ENCODE measurements around the gene CLIP4. TPM values are rescaled to one million over a fixed set of nuclear protein-coding genes. Genes with fewer than 3 reads are reported as not detected.

The CLIP4 gene
- total RNA-seq, 1 experiment from 2014 or later = 134 TPM

DNA sequence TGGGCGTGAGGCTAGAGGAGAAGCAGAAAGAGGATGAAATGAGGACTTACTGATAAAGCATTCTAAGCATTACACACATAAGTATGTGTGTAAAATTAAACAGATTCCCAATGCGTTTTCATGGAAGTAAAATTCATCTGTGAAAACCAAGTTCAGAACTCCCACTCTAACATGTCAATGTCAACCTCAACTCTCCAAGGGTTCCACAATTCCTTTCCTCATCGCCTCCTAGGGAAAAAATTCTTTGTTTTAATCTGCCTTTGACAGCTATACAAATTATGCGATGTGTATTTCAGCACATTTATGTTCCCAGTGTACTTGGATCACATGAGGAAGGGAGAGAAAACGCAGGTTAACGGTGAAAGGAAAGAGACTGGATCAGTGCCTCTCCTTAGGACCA lies 76.6 kb downstream of the CLIP4 start:
- no peak for DNase-seq
- Histone ChIP-seq H3K4me3 (no peak overlapping the region), H3K4me2 (no peak overlapping the region), H3F3A (ENCODE audit: insufficient read depth, low read depth) (peaks cover 19% of the 10 kb centered on the region), H4K20me1 (ENCODE audit: insufficient read depth) (no peaks in the 10 kb centered on the region), H3K27ac (no peak overlapping the region), H3K9me3 (ENCODE audit: insufficient read depth, low read depth) (no peaks in the 10 kb centered on the region), H3K27me3 (ENCODE audit: insufficient read depth, low read depth) (no peaks in the 10 kb centered on the region), H2AFZ (no peak overlapping the region), H3K9me2 (ENCODE audit: insufficient read depth) (no peaks in the 10 kb centered on the region), H3K36me3 (ENCODE audit: low read depth) (peaks cover 10% of the 10 kb centered on the region; the same call in 1 of the 2 replicates), H3K4me1 (replicated peaks; ENCODE audit: insufficient read depth) (no peaks in the 10 kb centered on the region), H3K79me2 (ENCODE audit: low read depth) (no peaks in the 10 kb centered on the region)
- ChIA-PET CTCF (no interaction called here), POLR2A (ENCODE audit: unreplicated experiment) (no interaction called here)
- intact Hi-C loops (cut with micrococcal nuclease; ENCODE audit: unreplicated experiment) = no loop called here
- no TSS peak for BruUV-seq (replicated peaks)
- TF ChIP-seq EZH2 (IDR thresholded peaks at IDR 0.05; ENCODE audit: low read depth) = no peak
- TF ChIP-seq CTCF (conservative IDR thresholded peaks at IDR 0.05) = no peak

GRCh38 chr2:29192526-29192925 lies 77.3 kb downstream of the CLIP4 start:
- Histone ChIP-seq H3F3A (ENCODE audit: insufficient read depth, low read depth) (peaks cover 19% of the 10 kb centered on the region), H3K4me3 (no peak overlapping the region), H3K27ac (no peak overlapping the region), H3K4me1 (replicated peaks; ENCODE audit: insufficient read depth) (no peaks in the 10 kb centered on the region), H3K9me2 (ENCODE audit: insufficient read depth) (no peaks in the 10 kb centered on the region), H3K9me3 (ENCODE audit: insufficient read depth, low read depth) (no peaks in the 10 kb centered on the region), H3K79me2 (ENCODE audit: low read depth) (no peaks in the 10 kb centered on the region), H2AFZ (no peak overlapping the region), H4K20me1 (ENCODE audit: insufficient read depth) (no peaks in the 10 kb centered on the region), H3K27me3 (ENCODE audit: insufficient read depth, low read depth) (no peaks in the 10 kb centered on the region), H3K4me2 (no peak overlapping the region), H3K36me3 (ENCODE audit: low read depth) (0 out of 2 replicates have a peak, but pooled peaks cover 4% of the 10 kb centered on the region)
- intact Hi-C loops (cut with micrococcal nuclease; ENCODE audit: unreplicated experiment) = no loop called here
- BruUV-seq (replicated peaks) = no TSS peak
- no peak for DNase-seq
- no peak for TF ChIP-seq CTCF (conservative IDR thresholded peaks at IDR 0.05)
- TF ChIP-seq EZH2 (IDR thresholded peaks at IDR 0.05; ENCODE audit: low read depth) = no peak
- CTCF ChIA-PET = no interaction called here
- POLR2A ChIA-PET (ENCODE audit: unreplicated experiment) = no interaction called here

- CTCF ChIA-PET = no interaction called here
- intact Hi-C loops (cut with micrococcal nuclease; ENCODE audit: unreplicated experiment) = no loop called here
- 0 out of 2 replicates have a peak, but pooled peaks cover 4% of the 10 kb centered on the region for H3K36me3 ChIP-seq (ENCODE audit: low read depth)
These were observed 77.9 kb downstream of the CLIP4 start for GRCh38 chr2:29193111-29193510.

More at GRCh38 chr2:29193111-29193510, 77.9 kb downstream of the CLIP4 start:
- no peak overlapping the region for H2AFZ ChIP-seq
- peaks cover 19% of the 10 kb centered on the region for H3F3A ChIP-seq (ENCODE audit: insufficient read depth, low read depth)
- no peaks in the 10 kb centered on the region for H4K20me1 ChIP-seq (ENCODE audit: insufficient read depth)
- H3K9me2 ChIP-seq (ENCODE audit: insufficient read depth) = no peaks in the 10 kb centered on the region
- H3K79me2 ChIP-seq (ENCODE audit: low read depth) = no peaks in the 10 kb centered on the region
- no peak overlapping the region for H3K4me2 ChIP-seq
- no peak overlapping the region for H3K27ac ChIP-seq
- no peaks in the 10 kb centered on the region for H3K9me3 ChIP-seq (ENCODE audit: insufficient read depth, low read depth)
- POLR2A ChIA-PET (ENCODE audit: unreplicated experiment) = interaction anchor here (0.7 kb wide), 1 partner anchor 205 kb away, joined by 4 read pairs; no protein-coding TSS in a partner anchor
- H3K27me3 ChIP-seq (ENCODE audit: insufficient read depth, low read depth) = no peaks in the 10 kb centered on the region
- H3K4me3 ChIP-seq = no peak overlapping the region
- no peaks in the 10 kb centered on the region for H3K4me1 ChIP-seq (replicated peaks; ENCODE audit: insufficient read depth)
- TF ChIP-seq EZH2 (IDR thresholded peaks at IDR 0.05; ENCODE audit: low read depth) (no peak), CTCF (conservative IDR thresholded peaks at IDR 0.05) (no peak)
- no TSS peak for BruUV-seq (replicated peaks)
- no peak for DNase-seq

All from PC-9 (cell line).